Stimulated activated CD4-positive, alpha-beta T cell treated with anti-CD3 and anti-CD28 coated beads, Interleukin-4, amount 100 ng/mL, for 4 hours (primary cell): ENCODE data around the gene GPR152.
"Not testable (repeated sequence)": the region's sequence is repeated elsewhere in the genome, so short reads cannot be mapped to it uniquely, and the experiment has no call there.

Experiments
- DNase-seq, 2 experiments: peaks; one replicate each; pipeline ENCODE4 v3.0.0-alpha.2; 2020

GPR152 gene

DNA sequence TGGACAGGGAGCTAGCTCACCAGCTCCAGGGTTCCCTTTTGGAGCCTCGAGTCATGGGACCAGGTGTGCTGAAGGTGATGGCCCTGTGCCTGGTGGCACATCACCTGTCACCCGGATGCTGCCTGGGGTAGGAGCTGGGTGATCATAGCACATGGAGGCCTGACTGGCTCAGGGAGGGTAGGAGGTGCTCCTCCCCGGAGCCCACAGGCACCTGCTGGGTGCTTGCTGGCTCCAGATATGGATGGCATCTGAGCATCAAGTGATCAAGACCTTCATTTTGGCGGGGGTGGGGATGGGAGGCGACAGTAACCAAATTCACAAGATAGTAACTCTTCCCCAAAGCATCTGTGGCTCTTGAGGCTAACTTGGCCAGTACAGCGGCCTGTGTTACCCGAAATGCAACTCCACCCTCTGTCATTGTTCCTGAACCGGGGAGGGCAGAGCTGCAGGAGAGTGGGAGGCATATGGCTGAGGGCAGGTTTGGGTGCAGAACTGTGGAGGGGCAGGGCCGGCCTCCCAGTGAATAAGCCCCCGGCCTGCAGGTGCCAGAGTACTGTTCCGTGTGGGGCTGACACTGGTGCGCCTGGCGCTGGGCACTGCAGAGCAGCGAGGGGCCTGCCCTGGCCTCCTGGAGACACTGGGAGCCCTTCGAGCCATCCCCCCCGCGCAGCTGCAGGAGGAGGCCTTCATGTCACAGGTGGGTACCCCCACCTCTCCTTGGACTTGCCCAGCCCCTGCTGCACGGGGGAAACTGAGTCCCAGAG lies 43.9 kb downstream of the GPR152 start:
- DNase-seq, result no peak

DNA sequence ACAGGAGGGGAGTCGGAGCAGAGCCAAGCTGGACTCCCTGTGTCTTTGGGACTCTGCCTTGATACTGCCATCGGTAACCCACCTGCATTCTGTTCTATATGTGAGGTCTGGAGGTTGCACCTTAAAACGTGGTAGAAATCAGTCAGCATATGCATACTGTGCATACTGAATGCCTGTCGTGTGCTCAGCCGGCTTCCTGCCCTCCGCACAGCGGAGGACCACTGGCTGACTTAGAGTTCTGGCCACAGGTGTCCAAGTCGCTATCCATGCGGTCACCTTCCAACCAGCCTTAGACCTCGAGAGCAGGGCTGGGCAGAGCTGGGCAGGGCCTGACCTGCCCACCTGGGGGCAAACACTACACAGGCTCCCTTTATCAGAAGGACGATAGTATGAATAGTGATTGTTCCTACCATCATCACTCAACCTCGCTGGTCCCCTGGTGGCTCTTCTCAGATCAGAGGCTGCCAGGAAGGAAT lies 44.8 kb downstream of the GPR152 start:
- no peak for DNase-seq

DNA sequence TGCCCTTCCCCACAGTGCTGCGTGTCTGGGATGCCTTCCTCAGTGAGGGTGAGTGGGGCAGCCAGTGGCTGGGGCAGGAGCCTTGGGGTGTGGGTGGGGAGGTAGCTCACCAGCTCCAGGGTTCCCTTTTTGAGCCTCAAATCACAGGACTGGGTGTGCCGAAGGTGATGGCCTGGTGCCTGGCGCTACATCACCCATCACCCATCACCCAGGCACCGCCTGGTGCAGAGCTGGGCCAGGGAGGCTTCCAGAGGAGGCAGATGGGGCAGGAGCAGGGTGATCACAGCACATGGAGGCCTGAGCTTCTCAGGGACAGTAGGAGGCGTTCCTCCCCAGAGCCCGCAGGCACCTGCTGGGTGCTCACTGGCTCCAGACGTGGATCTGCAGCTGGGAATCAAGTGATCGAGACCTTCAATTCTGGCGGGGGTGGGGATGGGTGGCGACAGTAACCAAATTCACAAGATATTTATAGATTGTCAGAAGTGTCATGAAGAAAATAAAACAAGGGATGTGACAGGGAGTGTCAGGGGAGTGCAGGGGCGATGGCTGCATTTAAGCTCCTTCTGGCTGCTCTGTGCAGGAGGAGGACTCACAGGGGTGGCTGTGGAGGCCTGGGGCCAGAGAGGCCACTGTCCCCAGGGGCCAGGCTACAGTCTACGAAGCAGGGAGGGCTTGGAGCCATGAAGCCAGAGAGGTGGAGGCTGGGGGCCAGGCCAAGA lies 45.4 kb downstream of the GPR152 start:
- no peak for DNase-seq

DNA sequence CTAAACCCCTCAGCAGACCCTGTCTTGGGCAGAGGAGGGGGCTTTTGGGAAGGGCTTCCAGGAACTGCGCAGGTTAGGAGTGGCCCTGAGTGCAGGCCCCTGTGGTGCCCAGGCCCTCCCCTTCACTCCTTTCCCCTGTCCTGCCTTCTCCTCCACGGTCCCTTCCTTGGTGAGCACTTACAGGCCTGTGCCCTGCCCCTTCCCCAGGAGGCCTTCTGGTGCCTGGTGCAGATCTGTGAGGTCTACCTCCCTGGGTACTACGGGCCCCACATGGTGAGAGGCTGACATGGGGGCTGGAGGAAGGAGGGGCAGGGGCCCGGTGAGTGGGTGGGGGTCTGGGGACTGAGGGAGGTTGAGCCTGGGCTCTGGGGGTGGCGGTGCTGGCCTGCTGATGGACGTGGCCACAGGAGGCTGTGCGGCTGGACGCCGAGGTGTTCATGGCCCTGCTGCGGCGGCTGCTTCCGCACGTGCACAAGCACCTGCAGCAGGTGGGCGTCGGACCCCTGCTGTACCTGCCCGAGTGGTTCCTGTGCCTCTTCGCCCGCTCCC lies 46.0 kb downstream of the GPR152 start:
- DNase-seq, result no peak

DNA sequence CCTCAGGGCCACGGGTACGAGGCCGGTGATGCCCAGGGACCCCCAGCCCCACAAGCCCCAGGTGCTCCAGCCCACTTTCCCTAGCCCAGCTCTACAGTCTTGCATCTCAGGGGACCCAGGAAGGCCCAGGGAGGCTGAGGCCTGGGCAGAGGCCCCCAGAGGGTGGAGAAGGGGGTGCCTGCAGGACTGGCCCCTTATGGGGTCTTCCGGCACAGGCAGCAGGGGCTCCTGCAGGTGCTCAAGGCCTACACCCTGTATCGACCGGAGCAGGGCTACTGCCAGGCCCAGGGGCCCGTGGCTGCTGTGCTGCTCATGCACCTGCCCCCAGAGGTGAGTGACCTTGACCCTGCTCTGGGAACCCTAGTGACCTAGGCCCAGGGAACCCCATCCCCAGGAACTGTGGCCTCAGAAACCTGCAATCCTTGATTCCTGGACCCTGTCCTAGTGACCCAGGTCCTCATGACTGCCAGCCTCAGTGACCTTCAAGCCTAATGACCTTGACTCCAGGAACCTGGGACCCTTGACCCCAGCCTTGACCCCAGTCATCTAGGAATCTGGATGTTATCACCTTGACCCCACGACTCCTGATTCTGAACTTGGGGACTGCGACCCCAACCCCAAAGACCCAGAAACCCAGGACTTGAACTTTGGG lies 46.7 kb downstream of the GPR152 start:
- DNase-seq, result no peak

DNA sequence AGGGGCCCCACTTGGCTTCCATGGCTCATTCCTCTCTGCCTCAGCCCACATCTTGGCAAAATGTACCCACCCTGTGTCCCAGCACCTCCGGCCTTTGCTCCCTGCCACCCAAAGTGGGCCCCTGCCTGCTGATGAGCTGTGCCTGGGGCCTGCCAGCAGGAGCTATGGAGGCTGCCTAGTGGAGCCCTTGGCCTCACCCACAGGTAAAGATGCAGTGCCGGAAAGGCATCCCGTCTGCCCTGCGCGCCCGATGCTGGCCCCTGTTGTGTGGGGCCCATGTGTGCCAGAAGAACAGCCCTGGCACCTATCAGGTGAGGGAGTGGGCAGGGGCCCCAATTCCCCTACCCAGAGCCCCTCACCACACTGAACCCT lies 47.3 kb downstream of the GPR152 start:
- no peak for DNase-seq

DNA sequence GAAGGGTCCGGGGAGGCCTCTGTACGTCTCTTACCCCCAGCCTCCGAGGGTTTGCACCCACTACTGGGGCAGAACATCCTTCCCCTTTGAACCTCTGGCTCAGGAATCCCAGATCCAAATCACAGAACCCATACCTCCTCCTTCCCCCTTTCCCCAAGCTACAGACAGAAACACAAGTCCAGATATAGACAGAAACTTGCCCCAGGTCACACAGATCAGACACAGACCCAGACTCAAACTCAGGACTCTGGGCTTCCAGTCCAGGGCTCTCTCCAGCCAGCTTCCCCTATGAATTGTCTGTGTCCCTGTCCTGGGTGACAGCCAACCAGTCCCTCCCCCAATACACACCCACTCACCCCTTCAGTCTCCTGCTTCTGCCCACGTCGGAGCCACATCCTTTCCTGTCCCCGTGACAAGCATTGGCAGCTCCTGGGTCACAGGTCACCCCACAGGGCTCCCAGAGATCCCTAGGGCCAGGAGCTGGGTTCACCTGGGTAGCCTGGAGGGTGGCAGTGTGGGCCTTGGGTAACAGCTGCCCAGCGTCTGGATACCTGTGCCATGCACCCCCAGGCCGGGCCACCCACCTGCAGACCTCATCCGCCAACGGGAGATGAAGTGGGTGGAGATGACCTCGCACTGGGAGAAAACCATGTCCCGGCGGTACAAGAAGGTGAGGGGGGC lies 47.9 kb downstream of the GPR152 start:
- DNase-seq, result peak; percentile 47 to 64

DNA sequence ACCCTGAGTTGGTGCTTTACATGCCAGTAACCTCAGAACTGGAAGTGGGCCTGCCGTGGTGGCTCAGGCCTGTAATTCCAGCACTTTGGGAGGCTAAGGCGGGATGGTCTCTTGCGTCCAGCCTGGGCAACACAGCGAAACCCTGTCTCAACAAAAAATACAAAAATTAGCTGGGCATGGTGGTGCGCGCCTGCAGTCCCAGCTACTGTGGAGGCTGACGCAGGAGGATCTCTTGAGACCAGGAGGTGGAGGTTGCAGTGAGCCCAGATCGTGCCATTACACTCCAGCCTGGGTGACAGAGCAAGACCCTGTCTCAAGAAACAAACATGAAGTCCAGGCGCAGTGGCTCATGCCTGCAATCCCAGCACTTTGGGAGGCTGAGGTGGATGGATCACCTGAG lies 49.4 kb downstream of the GPR152 start:
- not testable (repeated sequence) for DNase-seq

DNA sequence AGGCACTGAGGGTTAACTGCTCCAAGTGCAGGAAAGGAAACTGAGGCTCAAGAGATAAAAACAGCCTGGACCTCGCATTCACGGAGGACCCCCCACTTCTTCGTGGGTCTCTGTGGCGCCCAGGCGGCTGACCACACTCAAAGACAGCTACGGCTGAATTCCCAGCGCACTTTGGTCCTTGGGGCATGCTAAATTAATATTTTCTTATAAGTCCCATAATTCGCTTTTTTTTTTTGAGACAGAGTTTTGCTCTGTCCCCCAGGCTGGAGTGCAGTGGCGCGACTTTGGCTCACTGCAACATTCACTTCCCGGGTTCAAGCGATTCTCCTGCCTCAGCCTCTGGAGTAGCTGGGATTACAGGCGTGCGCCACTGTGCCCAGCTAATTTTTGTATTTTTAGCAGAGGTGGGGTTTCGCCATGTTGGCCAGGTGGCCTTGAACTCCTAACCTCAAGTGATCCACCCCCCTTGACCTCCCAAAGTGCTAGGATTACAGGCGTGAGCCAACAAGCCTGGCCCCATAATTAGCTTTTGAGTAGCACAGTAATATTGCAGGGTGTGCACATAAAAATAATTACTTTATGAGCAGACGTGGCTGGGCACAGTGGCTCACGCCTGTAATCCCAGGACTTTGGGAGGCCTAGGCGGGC lies 50.2 kb downstream of the GPR152 start:
- not testable (repeated sequence) for DNase-seq

DNA sequence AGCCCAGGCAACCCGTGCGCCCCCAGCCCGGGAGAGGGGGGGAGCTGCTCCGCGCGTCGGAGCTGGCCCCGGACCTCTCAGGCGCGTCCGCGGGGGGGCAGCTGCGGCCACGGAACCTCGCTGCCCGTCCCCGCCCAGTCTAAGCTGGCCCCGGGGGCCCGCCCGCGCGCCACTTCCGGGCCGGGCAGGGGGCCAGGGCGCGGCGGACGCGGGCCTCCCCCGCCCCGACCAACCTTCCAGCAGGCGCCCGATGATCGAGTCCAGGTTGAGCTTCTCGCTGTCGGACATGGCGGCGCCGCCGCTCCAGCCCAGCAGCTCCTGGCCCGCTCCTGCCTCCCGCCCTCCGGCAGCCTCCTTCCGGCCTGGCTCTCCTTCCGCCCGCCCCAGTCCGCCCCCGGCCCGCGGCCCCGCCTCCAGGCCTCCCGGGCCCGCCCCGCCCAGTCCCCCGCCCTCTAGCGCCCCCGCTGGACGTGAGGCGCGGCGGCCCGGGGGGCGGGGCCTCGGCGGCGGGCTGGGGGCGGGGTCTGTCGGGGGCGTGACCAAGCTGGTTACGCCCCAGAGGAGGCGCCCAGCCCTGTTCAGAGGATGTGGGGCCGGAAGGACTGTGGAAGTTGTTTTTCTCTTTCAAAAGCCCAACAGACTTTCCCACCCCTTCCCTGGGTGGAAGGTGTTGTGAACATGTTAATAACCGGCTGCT lies 50.9 kb downstream of the GPR152 start, which contains the start of gene PPP1CA:
TSS of gene PPP1CA (minus strand) at position 364 of the 697 bp plus-strand sequence. CDS start at position 288, 76 bp downstream.
- DNase-seq, result peak; percentile 85 to 94
